Measurements from ENCODE around the gene CD22. TPM values are rescaled to one million over a fixed set of nuclear protein-coding genes. Genes with fewer than 3 reads are reported as not detected.

Gene CD22
- polyA plus RNA-seq, 1 experiment: not detected

- ChIA-PET CTCF (no interaction called here), POLR2A (no interaction called here)
- no peak for TF ChIP-seq CTCF (IDR thresholded peaks at IDR 0.05; ENCODE audit: low read depth, low read length)
- no peaks in the 10 kb centered on the region for H3K27me3 ChIP-seq (ENCODE audit: control insufficient read depth, insufficient read depth, low read length)
- no peak for DNase-seq (ENCODE audit: low read depth, low spot score)
- no peak overlapping the region for H3K27ac ChIP-seq (ENCODE audit: low read depth, low read length)
- H3K4me3 ChIP-seq (ENCODE audit: low read depth, low read length): no peak overlapping the region
- H3K9me3 ChIP-seq (ENCODE audit: control insufficient read depth, insufficient read depth, low read length): no peaks in the 10 kb centered on the region
Measured at GRCh38 chr19:35362261-35363000, 33.4 kb downstream of the CD22 start.

DNA sequence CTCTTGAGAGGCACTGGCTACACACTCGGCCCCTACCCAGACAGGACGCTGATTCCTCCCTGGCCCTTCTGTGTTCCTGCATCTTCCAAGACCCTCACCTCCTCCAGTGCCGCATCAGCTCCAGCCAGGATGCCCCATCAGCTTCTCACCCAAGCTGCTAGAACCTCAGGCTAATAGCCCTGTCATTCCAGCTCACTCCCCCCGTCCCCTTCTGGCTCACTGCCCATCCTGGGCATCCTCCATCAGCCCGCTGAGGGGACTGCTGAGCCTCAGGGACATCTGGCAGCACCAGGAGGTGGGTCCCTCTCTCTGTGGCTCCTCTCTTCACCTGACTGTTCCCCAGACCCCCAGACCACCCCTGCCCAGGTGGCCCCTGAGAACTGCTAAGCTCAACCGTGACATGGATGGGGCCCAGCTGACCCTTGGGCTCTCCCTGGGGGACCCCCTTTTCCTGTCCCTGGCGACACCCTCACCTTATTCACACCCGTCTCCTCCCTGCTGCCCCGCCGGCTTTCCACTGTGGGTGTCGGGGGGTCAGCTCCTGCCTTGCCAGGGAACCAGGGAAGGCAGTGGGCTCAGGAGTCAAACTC is 34.1 kb downstream of the CD22 start:
- no peaks in the 10 kb centered on the region for H3K9me3 ChIP-seq (ENCODE audit: control insufficient read depth, insufficient read depth, low read length)
- H3K27ac ChIP-seq (ENCODE audit: low read depth, low read length): no peak overlapping the region
- DNase-seq (ENCODE audit: low read depth, low spot score): no peak
- H3K4me3 ChIP-seq (ENCODE audit: low read depth, low read length): no peak overlapping the region
- POLR2A ChIA-PET: no interaction called here
- H3K27me3 ChIP-seq (ENCODE audit: control insufficient read depth, insufficient read depth, low read length): no peaks in the 10 kb centered on the region
- no peak for TF ChIP-seq CTCF (IDR thresholded peaks at IDR 0.05; ENCODE audit: low read depth, low read length)
- CTCF ChIA-PET: no interaction called here

GRCh38 chr19:35363711-35364425 is 34.9 kb downstream of the CD22 start:
- H3K27ac ChIP-seq (ENCODE audit: low read depth, low read length): no peak overlapping the region
- no peak for TF ChIP-seq CTCF (IDR thresholded peaks at IDR 0.05; ENCODE audit: low read depth, low read length)
- H3K27me3 ChIP-seq (ENCODE audit: control insufficient read depth, insufficient read depth, low read length): no peaks in the 10 kb centered on the region
- DNase-seq (ENCODE audit: low read depth, low spot score): no peak
- CTCF ChIA-PET: no interaction called here
- POLR2A ChIA-PET: no interaction called here
- no peaks in the 10 kb centered on the region for H3K9me3 ChIP-seq (ENCODE audit: control insufficient read depth, insufficient read depth, low read length)
- no peak overlapping the region for H3K4me3 ChIP-seq (ENCODE audit: low read depth, low read length)

- Histone ChIP-seq H3K27me3 (ENCODE audit: control insufficient read depth, insufficient read depth, low read length) (no peaks in the 10 kb centered on the region), H3K27ac (ENCODE audit: low read depth, low read length) (no peak overlapping the region), H3K4me3 (ENCODE audit: low read depth, low read length) (no peak overlapping the region), H3K9me3 (ENCODE audit: control insufficient read depth, insufficient read depth, low read length) (no peaks in the 10 kb centered on the region)
- DNase-seq (ENCODE audit: low read depth, low spot score): no peak
- POLR2A ChIA-PET: no interaction called here
- no peak for TF ChIP-seq CTCF (IDR thresholded peaks at IDR 0.05; ENCODE audit: low read depth, low read length)
- CTCF ChIA-PET: interaction anchor here (0.8 kb wide), 1 partner anchor 298 kb away, joined by 4 read pairs; no protein-coding TSS in a partner anchor
Measured at GRCh38 chr19:35365303-35365702, 36.3 kb downstream of the CD22 start.

GRCh38 chr19:35368378-35368777 is 39.4 kb downstream of the CD22 start:
- ChIA-PET CTCF (no interaction called here), POLR2A (no interaction called here)
- Histone ChIP-seq H3K9me3 (ENCODE audit: control insufficient read depth, insufficient read depth, low read length) (no peaks in the 10 kb centered on the region), H3K27me3 (ENCODE audit: control insufficient read depth, insufficient read depth, low read length) (no peaks in the 10 kb centered on the region), H3K4me3 (ENCODE audit: low read depth, low read length) (no peak overlapping the region), H3K27ac (ENCODE audit: low read depth, low read length) (no peak overlapping the region)
- no peak for DNase-seq (ENCODE audit: low read depth, low spot score)
- no peak for TF ChIP-seq CTCF (IDR thresholded peaks at IDR 0.05; ENCODE audit: low read depth, low read length)

Data from AG04450 (cell line).